ENCODE measurements around the gene RFT1. TPM values are rescaled to one million over a fixed set of nuclear protein-coding genes. Genes with fewer than 3 reads are reported as not detected.

RFT1 gene
- total RNA-seq, 3 donors from 2014 or later, result 14.7 to 18.7 (median 15.2) TPM

- H3K9me3 ChIP-seq, result no peaks in the 10 kb centered on the region
- intact Hi-C loops (cut with DNase I, micrococcal nuclease), result no loop called here
- DNase-seq (no peak), ATAC-seq (no peak)
- TF ChIP-seq, protein P1, sequence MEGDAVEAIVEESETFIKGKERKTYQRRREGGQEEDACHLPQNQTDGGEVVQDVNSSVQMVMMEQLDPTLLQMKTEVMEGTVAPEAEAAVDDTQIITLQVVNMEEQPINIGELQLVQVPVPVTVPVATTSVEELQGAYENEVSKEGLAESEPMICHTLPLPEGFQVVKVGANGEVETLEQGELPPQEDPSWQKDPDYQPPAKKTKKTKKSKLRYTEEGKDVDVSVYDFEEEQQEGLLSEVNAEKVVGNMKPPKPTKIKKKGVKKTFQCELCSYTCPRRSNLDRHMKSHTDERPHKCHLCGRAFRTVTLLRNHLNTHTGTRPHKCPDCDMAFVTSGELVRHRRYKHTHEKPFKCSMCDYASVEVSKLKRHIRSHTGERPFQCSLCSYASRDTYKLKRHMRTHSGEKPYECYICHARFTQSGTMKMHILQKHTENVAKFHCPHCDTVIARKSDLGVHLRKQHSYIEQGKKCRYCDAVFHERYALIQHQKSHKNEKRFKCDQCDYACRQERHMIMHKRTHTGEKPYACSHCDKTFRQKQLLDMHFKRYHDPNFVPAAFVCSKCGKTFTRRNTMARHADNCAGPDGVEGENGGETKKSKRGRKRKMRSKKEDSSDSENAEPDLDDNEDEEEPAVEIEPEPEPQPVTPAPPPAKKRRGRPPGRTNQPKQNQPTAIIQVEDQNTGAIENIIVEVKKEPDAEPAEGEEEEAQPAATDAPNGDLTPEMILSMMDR (IDR thresholded peaks at IDR 0.05), result no peak
- no peak overlapping the region for H3K4me3 ChIP-seq
- H3K36me3 ChIP-seq (ENCODE audit: low read depth), result no peaks in the 10 kb centered on the region
- peaks cover 12% of the 10 kb centered on the region for H3K4me1 ChIP-seq (ENCODE audit: low read depth)
Measured at GRCh38 chr3:53129344-53129743, 891 bp downstream of the RFT1 start.

GRCh38 chr3:53126601-53127000 lies 3.6 kb downstream of the RFT1 start:
- no peak for ATAC-seq
- TF ChIP-seq, protein P1 (IDR thresholded peaks at IDR 0.05), result no peak
- no peaks in the 10 kb centered on the region for H3K9me3 ChIP-seq
- intact Hi-C loops (cut with DNase I, micrococcal nuclease), result no loop called here
- H3K4me3 ChIP-seq, result no peak overlapping the region
- peaks cover 7% of the 10 kb centered on the region for H3K4me1 ChIP-seq (ENCODE audit: low read depth)
- H3K36me3 ChIP-seq (ENCODE audit: low read depth), result no peaks in the 10 kb centered on the region
- DNase-seq, result no peak

DNA sequence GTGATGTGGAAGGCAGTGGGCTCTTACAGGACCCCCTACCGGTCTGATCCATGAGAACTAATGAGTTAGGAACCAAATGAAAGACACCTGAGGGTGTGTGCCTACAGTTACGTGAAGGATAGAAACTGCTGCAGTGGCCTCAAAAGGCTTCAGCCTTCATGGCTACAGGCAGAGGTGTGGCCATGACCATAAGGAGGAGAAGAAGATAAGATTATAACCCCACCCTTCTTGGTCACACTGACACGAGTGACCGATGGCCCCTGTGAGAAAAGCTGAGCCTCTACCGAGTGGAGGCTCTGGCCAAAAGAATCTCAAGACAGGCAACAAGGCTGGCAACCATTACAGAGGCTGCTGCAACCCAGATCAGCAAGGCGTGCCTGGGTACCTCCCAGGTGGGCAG lies 6.3 kb downstream of the RFT1 start:
- Histone ChIP-seq H3K4me1 (ENCODE audit: low read depth) (no peaks in the 10 kb centered on the region), H3K36me3 (ENCODE audit: low read depth) (no peaks in the 10 kb centered on the region), H3K9me3 (no peaks in the 10 kb centered on the region), H3K4me3 (no peak overlapping the region)
- no peak for DNase-seq
- intact Hi-C loops (cut with DNase I, micrococcal nuclease), result loop anchor here in 1 of 2 donors (5.0 kb wide), 1 partner anchor 63 kb away; no protein-coding TSS in a partner anchor
- TF ChIP-seq, protein P1 (IDR thresholded peaks at IDR 0.05), result no peak
- no peak for ATAC-seq

DNA sequence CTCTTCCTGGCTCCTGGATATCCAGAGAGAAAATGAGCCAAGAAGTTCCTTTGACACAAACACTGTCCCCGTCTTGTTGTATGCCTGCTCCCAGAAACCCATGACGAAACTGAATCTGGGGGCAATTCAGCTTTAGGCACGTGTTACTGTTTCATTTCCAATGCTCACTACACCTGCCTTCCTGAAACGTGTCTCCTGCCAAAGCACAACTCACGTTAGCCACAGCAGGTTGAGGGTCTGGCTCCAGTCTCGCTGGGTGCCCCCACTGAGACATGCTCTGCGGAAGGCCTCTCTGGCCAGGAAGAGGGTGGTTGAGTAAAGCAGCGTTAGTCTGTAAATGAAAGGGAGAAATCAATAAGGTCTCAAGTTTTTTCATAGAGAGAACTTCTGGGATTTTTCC lies 6.7 kb downstream of the RFT1 start:
- no peak for DNase-seq
- intact Hi-C loops (cut with DNase I, micrococcal nuclease), result loop anchor here in 1 of 2 donors (5.0 kb wide), 1 partner anchor 64 kb away; no protein-coding TSS in a partner anchor
- Histone ChIP-seq H3K36me3 (ENCODE audit: low read depth) (no peaks in the 10 kb centered on the region), H3K4me3 (no peak overlapping the region), H3K9me3 (no peaks in the 10 kb centered on the region), H3K4me1 (ENCODE audit: low read depth) (no peaks in the 10 kb centered on the region)
- TF ChIP-seq, protein P1 (IDR thresholded peaks at IDR 0.05), result no peak
- no peak for ATAC-seq

DNA sequence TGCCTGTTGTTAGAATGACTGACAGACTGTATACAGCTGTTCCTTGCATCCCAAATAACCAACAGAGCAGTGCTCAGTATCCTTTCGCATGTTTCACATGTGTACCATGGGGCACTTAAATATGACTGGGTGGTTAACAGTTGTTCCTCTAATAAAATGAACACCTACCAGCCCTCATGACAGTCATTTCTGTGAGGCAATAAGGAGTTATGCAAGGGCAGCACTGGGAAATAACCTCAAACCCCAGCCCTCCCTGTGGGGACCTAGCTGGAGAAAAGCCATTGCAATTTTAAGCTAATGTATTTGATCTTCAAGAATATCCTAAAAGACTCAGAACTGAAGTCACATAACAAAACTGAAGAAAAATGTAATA lies 7.3 kb downstream of the RFT1 start:
- no peak for ATAC-seq

More for the DNA sequence above, 7.3 kb downstream of the RFT1 start:
- Histone ChIP-seq H3K4me1 (ENCODE audit: low read depth) (no peaks in the 10 kb centered on the region), H3K9me3 (no peaks in the 10 kb centered on the region), H3K4me3 (no peak overlapping the region), H3K36me3 (ENCODE audit: low read depth) (no peaks in the 10 kb centered on the region)
- no peak for DNase-seq
- intact Hi-C loops (cut with DNase I, micrococcal nuclease), result loop anchor here in 1 of 2 donors (5.0 kb wide), 1 partner anchor 64 kb away; no protein-coding TSS in a partner anchor
- TF ChIP-seq, protein P1 (IDR thresholded peaks at IDR 0.05), result no peak
